Ammon's horn (tissue), 1 donor: ENCODE data around the gene CD300A.
A peak's percentile ranks its signal among the peaks of the same experiment; 100 is the strongest.

Experiments
- DNase-seq: peaks from one replicate; pipeline ENCODE4 v3.0.0-alpha.2; 2016; ENCODE audit warnings: low spot score

The CD300A gene

DNA sequence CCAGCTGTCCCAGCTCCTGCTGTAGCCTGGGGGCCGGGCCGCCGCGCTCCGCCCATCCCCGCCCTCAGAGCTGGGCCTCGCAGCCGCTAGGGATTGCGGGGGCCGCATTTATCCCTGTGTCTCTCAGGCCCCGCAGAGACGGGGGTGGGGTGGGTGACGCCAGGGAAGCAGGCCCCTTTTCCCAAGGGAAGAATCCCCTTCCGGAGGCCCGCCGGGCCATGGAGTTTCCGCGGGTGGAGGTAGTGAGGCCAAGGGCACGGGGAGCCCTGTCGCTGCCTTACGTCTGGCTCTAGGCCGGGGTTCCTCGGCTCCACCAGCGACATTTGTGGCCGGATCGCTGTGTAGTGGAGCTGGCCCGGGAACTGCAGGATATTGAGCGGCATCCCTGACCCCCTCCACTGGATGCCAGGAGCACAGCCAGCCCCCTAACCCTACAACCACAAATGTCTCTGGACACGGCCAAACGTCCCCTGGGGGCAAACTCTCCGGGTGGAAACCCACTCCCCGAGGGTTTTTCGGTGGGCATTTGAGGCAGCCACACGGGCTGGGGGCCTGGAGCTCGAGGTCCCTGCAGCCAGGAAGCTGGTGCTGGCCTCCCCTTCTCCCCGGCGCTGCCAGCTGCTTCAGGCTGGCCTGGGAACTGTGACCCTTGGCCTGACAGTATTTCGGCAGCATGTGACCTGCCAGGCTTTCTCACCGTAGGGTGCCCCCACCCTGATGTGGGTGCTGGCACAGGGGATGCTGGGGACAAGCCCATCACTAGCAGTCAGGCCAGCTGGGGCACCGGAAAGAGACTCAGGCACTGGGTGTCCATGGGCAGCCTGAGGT is 12.0 kb upstream of the CD300A start:
- DNase-seq = peak; percentile 89

GRCh38 chr17:74455025-74455545 is 11.3 kb upstream of the CD300A start:
- no peak for DNase-seq

DNA sequence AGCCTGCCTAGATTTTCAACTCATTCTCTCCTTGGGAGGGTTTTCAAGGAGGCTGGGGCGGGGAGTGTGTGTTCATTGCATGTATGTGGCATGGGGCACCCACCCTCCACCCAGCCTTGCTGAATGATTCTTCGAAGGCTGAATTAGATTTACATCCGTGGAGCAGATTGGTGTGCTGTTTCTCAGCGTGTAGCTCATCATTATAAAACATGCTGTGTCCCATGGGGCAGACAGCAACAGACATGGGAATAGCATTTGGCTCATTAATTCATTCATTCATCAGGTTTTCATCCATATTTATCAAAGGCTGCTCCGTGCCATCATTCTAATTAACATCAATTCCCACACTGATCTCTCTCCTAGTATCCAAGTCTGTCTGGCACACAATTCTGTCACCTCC is 10.6 kb upstream of the CD300A start:
- DNase-seq = peak; percentile 35

DNA sequence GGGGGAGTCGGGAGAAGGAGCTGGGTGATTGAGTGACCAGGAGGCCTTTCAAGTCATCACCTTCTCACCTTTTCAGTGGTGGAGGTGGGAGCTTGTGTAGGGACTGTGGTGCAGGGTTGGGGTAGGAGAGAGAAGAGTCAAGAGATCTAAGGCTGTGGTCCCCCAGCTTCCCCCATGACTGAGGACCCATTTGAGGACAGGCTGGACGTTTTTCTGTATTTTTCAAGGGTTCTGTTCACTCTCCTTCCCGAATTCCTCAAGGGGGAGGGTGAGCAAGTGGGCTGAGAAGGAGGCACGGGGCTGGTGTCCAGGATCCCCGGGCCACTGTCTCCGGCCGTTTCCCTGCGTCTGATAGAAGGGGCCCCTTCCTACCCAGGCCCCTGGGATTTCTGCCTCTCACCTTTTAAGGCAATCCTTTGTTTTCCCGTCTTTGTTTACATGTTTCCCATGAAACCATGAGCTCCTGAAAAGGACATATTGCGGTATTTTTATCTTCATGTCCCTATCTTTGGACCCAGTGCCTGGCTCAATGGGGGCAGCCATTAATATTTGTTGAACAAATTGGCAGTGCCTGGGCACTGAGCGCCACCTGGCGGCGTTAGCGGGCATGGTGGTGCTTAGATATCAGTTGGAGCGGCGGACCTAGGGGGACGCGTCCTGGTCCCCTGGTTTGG is 9.2 kb upstream of the CD300A start:
- peak; percentile 88 for DNase-seq

GRCh38 chr17:74457820-74458166 is 8.6 kb upstream of the CD300A start:
- no peak for DNase-seq

DNA sequence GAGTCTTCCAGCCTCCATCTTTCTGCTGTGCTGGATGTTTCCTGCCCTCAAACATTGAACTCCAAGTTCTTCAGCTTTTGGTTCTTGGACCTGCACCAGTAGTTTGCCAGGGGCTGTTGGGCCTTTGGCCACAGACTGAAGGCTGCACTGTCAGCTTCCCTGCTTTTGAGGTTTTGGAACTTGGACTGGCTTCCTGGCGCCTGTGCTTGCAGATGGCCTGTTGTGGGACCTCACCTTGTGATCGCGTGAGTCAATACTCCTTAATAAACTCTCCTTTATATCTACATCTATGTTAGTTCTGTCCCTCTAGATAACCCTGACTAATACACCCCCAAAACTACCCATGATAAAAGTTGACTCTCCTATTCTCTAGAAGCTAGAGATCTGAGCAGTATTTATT is 7.6 kb upstream of the CD300A start:
- DNase-seq = no peak

- DNase-seq = no peak
Observed at GRCh38 chr17:74459622-74460021, 6.8 kb upstream of the CD300A start.

DNA sequence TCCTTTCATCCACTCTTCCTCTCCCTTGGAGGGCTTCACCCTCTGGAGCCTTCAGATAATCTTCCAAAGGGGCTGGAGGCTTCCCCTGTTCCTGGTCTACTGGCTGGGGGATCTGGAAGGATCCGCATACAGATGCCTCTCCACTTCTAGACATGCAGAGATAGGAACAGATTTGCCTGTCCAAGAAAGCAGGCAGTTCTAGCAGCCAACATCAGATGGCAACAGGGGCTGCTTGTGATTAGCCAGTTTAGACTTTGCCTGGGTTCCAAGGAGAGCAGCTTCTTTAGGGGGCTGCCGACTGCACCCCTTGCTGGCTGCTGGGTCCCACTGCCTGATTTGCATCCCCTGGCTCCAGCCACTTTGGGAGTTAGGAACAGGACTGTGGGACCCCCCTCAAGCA is 6.2 kb upstream of the CD300A start:
- no peak for DNase-seq

GRCh38 chr17:74460996-74461395 is 5.4 kb upstream of the CD300A start:
- no peak for DNase-seq

GRCh38 chr17:74461611-74462010 is 4.8 kb upstream of the CD300A start:
- no peak for DNase-seq

GRCh38 chr17:74464730-74465377 is 1.6 kb upstream of the CD300A start:
- DNase-seq = no peak

GRCh38 chr17:74465378-74466110 is 890 bp upstream of the CD300A start:
- DNase-seq = no peak

DNA sequence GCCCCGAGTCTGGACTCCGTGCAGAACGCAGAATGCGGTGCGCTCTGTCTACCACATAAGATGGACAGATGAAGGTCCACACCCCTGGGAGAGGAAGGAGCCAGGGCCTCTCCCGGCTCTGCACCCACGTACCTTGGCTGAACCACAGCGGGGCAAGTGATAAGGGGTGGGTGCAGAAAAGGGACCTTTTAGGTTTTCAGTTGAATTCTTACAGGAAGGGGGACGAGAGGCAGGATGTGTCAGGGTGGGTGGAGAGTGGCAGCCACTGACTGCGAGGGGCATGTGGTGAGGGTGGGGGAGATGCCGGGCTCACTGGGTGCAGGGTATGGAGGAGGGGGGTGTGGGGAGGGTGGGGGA is 372 bp downstream of the CD300A start:
- no peak for DNase-seq

DNA sequence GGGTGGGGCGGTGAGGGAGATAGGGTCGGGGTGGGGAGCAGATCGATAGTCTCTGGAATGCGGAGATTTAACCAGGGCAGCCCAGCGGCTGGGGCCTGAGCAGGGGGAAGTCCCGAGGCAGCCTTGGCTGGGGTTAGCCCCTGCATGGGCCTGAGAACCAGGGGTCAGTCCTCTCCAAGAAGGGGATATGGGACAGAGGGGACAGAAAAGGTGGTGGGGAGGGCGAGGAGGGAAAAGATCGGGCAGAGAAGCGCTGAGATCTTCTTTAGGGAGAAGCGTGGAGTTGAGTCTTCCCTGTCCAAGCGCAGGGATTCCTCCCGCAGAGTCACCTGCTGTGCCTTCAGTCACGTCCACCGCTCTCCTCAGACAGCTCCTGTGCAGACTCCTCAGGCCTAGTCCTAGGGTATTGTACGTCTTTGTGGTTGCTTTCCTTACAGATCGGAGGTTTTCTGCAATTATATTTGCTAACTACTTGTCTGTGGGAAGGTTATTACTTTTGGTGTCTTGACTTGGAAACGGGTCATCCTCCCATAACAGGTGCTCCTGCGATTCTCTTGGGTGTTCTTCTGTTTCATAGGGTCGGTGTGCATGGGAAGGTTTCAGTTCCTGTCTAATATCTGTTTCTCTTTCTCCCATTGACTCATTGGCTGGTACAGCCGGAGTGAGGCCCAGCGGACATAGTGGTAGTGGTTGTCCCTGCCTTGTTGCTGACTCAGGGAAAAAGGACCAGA is 952 bp downstream of the CD300A start:
- DNase-seq = peak; percentile 55

DNA sequence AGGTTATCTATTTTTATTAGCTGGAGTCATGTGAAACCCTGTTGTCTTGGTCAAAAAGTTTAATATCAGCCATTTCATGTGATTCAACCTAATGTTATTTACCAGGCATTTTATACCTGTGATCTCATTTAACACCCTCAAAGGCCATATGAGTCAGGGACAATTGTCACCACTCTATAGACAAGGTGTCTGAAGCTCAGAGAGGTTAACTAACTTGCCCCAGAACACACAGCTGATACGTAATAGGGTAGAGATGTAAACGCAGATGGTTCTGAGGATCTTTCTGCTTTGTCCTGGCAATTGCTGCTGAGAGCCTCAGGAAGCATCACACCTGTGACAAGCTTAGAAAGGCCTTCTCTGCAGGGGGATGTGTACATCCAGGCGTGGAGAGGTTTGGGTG is 4.9 kb downstream of the CD300A start:
- no peak for DNase-seq

DNA sequence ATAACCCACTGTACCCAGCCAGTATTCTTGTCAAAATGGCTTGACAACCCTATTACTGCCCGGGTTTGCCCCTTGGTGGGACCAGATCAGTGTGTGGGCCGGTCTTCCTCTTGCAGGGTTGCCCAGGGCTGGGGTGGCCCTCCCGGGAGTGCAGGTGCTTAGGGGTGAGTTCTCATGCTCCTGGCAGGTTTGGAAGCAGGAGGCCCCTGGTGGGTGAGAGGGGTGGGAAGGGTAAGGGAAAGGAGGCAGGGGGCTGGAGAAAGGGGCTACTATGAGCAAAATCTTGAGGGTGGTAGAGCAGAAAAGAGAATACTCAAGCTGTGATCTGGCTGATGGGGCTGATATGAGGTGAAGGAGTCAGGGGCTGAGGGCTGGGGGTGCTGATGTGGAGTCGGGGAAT is 6.5 kb downstream of the CD300A start:
- DNase-seq = no peak

- DNase-seq = no peak
Observed at GRCh38 chr17:74473294-74473693, 6.9 kb downstream of the CD300A start.

GRCh38 chr17:74474043-74474792 is 7.8 kb downstream of the CD300A start:
- no peak for DNase-seq

DNA sequence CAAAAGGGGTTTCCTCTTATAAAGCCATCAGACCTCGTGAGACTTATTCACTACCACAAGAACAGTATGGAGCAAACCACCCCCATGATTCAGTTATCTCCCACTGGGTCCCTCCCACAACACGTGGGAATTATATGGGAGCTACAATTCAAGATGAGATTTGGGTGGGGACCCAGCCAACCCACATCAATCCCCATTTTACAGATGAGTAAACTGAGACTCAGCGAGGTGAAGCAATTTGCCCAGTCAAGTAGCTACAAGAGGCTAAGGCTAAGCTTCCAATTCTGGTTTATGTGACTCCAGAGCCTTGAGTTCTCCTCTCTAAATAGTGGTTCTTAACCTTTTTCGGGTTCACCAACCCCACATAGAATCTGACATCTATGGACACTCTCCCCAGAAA is 8.8 kb downstream of the CD300A start:
- DNase-seq = no peak

DNA sequence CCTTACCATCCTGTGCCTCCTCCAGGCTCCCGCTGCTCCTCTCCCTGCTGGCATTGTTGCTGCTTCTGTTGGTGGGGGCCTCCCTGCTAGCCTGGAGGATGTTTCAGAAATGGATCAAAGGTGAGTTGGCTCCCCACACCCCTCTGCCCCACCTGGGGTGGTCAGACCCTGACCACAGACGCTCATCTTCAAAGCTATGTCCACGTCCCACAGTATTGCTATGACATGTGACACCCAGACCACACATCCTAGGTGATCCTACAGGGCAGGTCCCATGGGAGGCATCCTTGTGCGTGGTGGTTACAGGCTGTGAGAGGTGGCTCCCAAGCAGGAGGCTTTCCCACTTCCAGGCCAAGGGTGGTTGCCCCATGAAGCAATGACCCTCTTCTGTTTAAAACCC is 11.0 kb downstream of the CD300A start:
- DNase-seq = no peak
